Left lobe of liver (tissue), 2 donors: ENCODE data around the gene ZMYM1. TPM values are rescaled to one million over a fixed set of nuclear protein-coding genes. Genes with fewer than 3 reads are reported as not detected.
"Not testable (repeated sequence)": the region's sequence is repeated elsewhere in the genome, so short reads cannot be mapped to it uniquely, and the experiment has no call there.

Experiments used
- ATAC-seq: fragments of 200-7000 bp; cut with Tn5 transposase; one replicate; pipeline ENCODE4 v1.9.1; 2020; ENCODE audit warnings: mild to moderate bottlenecking, moderate library complexity
- DNase-seq: peaks from one replicate; pipeline ENCODE4 v3.0.0-alpha.2; 2020; ENCODE audit warnings: low spot score
- total RNA-seq: library from RNA; stranded (reverse); gene quantifications from one replicate; pipeline ENCODE4 v1.2.1, GENCODE V29; 2021
- donor health status: DM: no; HTN: no; CAD: no; lungs with moderate emphysema.
- donor health status: DM: no; HTN: yes; CAD: no.

Gene ZMYM1
- total RNA-seq, 1 donor from 2014 or later: 4.1 TPM

GRCh38 chr1:35073265-35073811, 5.8 kb upstream of the ZMYM1 start:
- ATAC-seq: no peak
- DNase-seq: no peak

- not testable (repeated sequence) for ATAC-seq, DNase-seq
Measured at GRCh38 chr1:35076426-35076825, 2.8 kb upstream of the ZMYM1 start.

GRCh38 chr1:35080171-35080854, 1.1 kb downstream of the ZMYM1 start:
- ATAC-seq (no peak), DNase-seq (no peak)

- no peak for DNase-seq
- no peak for ATAC-seq
Measured at GRCh38 chr1:35085421-35085820, 6.2 kb downstream of the ZMYM1 start.

DNA sequence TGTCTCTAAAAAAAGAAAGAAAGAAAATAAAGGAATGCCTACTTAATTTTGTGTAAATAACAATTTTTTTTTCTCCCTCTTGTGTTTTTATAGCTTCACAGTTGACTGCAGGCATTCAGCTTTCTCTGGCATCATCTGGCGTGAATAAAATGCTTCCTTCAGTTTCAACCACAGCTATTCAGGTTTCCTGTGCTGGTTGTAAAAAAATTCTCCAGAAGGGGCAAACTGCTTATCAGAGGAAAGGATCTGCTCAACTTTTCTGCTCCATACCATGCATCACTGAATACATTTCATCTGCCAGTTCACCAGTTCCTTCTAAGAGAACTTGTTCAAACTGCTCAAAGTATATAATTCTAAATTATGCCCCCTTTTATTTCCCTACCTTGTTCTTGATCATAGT, 18.0 kb downstream of the ZMYM1 start:
- DNase-seq: no peak
- no peak for ATAC-seq

DNA sequence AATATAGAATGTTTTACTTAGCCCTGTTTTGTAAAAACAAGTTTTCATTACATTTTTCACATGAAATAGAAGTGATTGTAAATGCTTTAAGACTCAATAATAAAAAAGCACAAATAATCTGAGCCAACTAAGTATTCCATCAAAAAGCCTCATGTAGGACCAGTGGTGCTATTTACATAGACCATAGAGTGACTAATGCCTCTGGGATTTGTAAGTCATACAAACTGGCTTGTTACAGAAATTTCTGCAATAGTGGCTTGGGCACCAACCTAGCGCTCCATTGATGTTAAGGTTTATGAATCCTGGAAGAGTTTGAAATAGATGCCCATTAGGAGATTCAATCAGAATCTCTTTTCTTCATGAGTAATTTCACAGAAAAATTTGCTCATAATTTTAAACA, 31.9 kb downstream of the ZMYM1 start:
- DNase-seq (no peak), ATAC-seq (no peak)

- ATAC-seq: no peak
- DNase-seq: no peak
Measured at GRCh38 chr1:35112668-35113067, 33.5 kb downstream of the ZMYM1 start.

DNA sequence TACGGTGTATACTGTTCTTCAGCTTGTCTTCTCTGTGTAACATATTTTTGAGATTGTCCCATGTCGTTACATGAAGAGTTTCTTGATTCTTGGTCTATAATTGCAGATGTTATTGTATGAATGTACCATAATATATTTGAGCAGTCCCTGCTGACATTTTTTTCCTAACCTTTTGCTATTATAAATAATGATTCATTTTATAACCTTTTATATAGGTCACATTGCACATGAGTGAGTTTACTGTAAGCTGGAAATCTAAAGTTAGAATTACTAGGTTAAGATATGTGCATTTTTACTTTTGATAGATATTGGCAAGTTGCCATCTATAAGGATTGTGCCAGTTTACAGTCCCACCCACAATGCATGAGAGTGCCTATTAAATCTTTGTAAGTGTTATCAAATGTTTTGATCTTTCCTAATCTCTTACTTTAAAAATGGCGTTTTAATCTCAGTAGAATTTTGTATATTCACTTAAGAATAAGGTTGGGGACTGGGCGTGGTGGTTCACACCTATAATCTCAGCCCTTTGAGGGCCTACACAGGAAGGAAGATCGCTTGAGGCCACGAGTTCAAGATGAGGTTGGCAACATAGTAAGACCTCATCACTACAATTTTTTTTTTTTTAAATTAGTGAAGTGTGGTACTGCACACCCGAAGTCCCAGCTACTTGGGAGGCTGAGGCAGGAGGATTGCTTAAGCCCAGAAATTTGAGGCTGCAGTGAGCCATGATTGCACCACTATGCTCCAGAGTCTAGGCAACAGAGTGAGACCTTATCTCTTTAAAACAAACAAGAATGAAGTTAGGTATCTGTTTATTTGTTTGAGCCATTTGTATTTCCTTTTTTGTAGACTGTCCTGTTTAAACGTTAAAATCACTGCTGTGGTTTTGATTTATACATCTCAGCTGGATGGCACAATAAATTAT, 36.5 kb downstream of the ZMYM1 start:
- no peak for ATAC-seq
- DNase-seq: no peak

DNA sequence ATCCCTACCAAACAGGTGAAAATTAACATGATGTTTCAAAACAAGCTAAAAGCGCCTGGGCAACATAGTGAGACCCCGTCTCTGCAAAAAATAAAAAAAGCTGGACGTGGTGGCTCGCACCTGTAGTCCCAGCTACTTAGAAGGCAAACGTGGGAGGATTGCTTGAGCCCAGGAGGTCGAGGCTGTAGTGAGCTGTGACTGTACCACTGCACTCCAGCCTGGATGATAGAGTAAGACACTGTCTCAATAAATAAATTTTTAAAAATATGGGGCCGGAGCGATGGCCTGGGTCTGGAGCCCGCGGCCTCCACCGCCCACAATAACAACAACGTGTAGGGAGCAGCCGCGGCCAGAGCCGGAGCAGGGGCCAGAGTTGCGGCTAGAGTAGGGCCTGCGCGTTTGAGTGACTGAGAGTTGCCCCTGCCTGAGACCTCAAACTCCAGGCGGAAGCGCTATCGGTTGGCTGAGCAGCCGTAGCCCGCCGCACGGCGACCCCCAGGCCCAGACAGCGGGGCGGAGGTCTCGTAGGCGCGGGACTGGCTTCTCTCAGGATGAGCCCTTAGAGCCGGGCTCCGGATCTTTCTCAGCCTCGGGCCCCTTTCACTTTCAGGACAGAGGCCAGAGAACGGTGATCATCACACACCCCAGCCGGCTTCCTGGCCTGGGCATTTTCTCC, 41.4 kb downstream of the ZMYM1 start:
- peak; percentile 46 for DNase-seq
- peak; percentile 93 for ATAC-seq

- ATAC-seq (no peak), DNase-seq (no peak)
Measured at GRCh38 chr1:35122311-35122710, 43.1 kb downstream of the ZMYM1 start.

GRCh38 chr1:35126546-35126945, 47.4 kb downstream of the ZMYM1 start:
- no peak for ATAC-seq
- DNase-seq: no peak

GRCh38 chr1:35129080-35129479, 49.9 kb downstream of the ZMYM1 start:
- DNase-seq (no peak), ATAC-seq (peak; percentile 73)

GRCh38 chr1:35136780-35137179, 57.6 kb downstream of the ZMYM1 start:
- no peak for ATAC-seq
- DNase-seq: no peak

GRCh38 chr1:35137590-35137989, 58.4 kb downstream of the ZMYM1 start:
- not testable (repeated sequence) for DNase-seq, ATAC-seq

DNA sequence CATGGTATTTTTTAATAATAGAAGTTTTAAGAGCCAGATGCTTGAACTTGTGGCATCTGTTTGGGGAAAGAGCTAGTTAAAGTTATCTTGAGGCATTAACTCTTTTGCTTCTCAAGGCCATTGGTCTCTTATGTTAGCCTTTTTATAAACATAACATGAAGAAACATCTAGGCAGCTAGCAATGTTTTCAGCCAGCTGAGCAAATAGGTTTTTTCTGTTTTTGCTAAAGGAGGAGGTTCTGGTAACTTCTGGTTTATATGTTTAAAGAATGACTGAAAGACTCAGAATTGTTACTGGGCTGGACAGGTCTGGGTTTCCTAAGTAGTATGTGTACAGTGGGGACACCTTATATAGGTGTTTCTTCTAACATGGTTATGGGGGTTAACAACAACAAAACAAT, 63.1 kb downstream of the ZMYM1 start:
- DNase-seq, ATAC-seq: not testable (repeated sequence)

GRCh38 chr1:35142728-35143127, 63.5 kb downstream of the ZMYM1 start:
- not testable (repeated sequence) for DNase-seq, ATAC-seq

GRCh38 chr1:35143737-35144508, 64.7 kb downstream of the ZMYM1 start:
- DNase-seq (no peak), ATAC-seq (no peak)

DNA sequence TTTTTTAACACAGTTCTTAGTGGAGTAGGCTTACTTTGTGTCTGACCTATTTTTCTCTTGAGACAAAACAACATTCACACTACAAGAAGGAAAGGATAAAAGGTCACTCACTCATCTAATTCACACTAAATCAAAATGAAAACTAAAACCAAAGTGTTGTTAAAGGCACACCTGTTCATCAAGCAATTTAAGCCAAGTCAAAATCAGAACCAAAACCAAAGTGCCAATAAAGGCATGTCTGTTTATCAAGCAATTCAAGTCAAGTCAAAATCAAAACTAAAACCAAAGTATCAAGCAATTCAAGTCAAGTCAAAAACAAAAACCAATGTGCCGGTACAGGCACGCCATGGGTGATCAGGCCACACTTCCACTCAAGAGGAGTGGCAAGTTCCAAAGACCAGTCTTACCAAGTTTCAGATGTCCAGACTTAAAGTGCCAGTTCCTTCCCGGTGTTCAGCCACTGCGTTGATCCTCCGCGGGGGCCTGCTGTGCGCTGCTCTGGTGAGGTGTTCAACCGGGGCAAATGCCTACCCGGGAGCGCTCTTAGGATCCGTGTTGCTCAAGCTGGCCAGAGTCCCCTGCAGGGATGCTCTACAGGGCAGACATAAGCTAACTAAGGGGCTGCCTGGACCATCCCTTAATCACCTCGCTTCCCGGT, 66.8 kb downstream of the ZMYM1 start:
- DNase-seq, ATAC-seq: not testable (repeated sequence)

DNA sequence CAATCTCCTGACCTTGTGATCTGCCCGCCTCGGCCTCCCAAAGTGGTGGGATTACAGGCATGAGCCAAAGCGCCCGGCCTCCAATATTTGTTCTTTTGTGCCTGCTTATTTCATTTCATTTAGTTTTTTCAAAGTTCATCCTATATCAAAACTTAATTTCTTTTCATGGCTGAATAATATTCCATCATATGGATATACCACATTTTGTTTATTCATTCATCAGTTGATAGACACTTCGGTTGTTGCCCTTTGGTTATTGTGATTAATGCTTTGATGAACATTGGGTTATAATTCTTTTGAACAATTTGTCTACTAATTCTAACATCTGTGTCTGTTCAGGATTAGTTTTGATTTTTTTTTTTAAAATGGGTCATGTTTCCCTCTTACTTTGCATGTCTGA, 72.0 kb downstream of the ZMYM1 start:
- ATAC-seq (no peak), DNase-seq (no peak)

- no peak for ATAC-seq
- no peak for DNase-seq
Measured at GRCh38 chr1:35164893-35165292, 85.7 kb downstream of the ZMYM1 start.
